Pons (tissue), 1 donor: ENCODE measurements around the gene KLF5.
"Not testable (repeated sequence)": the region's sequence is repeated elsewhere in the genome, so short reads cannot be mapped to it uniquely, and the experiment has no call there.

ENCODE experiments used
- DNase-seq: peaks from one replicate; pipeline ENCODE4 v3.0.0-alpha.2; 2016; ENCODE audit warnings: low spot score

Gene KLF5

GRCh38 chr13:73058736-73059459 lies at the start of gene KLF5:
KLF5 (plus strand) TSS chr13:73059005; CDS start chr13:73059328, 323 bp downstream.
- peak; percentile 79 for DNase-seq

GRCh38 chr13:73011751-73012150 lies 47.1 kb upstream of the KLF5 start:
- no peak for DNase-seq

GRCh38 chr13:73015805-73016204 lies 43.0 kb upstream of the KLF5 start:
- no peak for DNase-seq

GRCh38 chr13:73018336-73018735 lies 40.5 kb upstream of the KLF5 start:
- no peak for DNase-seq

- DNase-seq: no peak
Observed at GRCh38 chr13:73025217-73026012, 33.4 kb upstream of the KLF5 start.

GRCh38 chr13:73034901-73035300 lies 23.9 kb upstream of the KLF5 start:
- no peak for DNase-seq

GRCh38 chr13:73035660-73036059 lies 23.1 kb upstream of the KLF5 start:
- DNase-seq: no peak

GRCh38 chr13:73036566-73036965 lies 22.2 kb upstream of the KLF5 start:
- DNase-seq: no peak

- DNase-seq: no peak
Observed at GRCh38 chr13:73038064-73038463, 20.7 kb upstream of the KLF5 start.

- no peak for DNase-seq
Observed at GRCh38 chr13:73039201-73040108, 19.4 kb upstream of the KLF5 start.

GRCh38 chr13:73040484-73040883 lies 18.3 kb upstream of the KLF5 start:
- no peak for DNase-seq

GRCh38 chr13:73040968-73041596 lies 17.7 kb upstream of the KLF5 start:
- no peak for DNase-seq

- DNase-seq: no peak
Observed at GRCh38 chr13:73045031-73045430, 13.8 kb upstream of the KLF5 start.

- not testable (repeated sequence) for DNase-seq
Observed at GRCh38 chr13:73048615-73049014, 10.2 kb upstream of the KLF5 start.

GRCh38 chr13:73054712-73055111 lies 4.1 kb upstream of the KLF5 start:
- no peak for DNase-seq

- no peak for DNase-seq
Observed at GRCh38 chr13:73055813-73056564, 2.8 kb upstream of the KLF5 start.

- DNase-seq: no peak
Observed at GRCh38 chr13:73056565-73056962, 2.2 kb upstream of the KLF5 start.

- DNase-seq: no peak
Observed at GRCh38 chr13:73057284-73058063, 1.3 kb upstream of the KLF5 start.

- DNase-seq: no peak
Observed at GRCh38 chr13:73058064-73058313, 816 bp upstream of the KLF5 start.

- DNase-seq: no peak
Observed at GRCh38 chr13:73058432-73058735, 421 bp upstream of the KLF5 start.
